ENCODE data around the gene SECISBP2.

The SECISBP2 gene

GRCh38 chr9:89367281-89367680 lies 49.0 kb downstream of the SECISBP2 start:
- no peaks in the 10 kb centered on the region for H3K9me2 ChIP-seq (replicated peaks; ENCODE audit: insufficient read depth, low read length)
- H3K79me2 ChIP-seq (ENCODE audit: insufficient read depth, low read length), result no peaks in the 10 kb centered on the region
- H3K9me3 ChIP-seq (ENCODE audit: insufficient read depth, low read length), result no peaks in the 10 kb centered on the region
- H3K27me3 ChIP-seq (ENCODE audit: low read length), result no peaks in the 10 kb centered on the region
- H2AFZ ChIP-seq (ENCODE audit: low read depth, low read length, severe bottlenecking), result no peak overlapping the region
- no peak overlapping the region for H3K9ac ChIP-seq (ENCODE audit: low read length)
- H3F3A ChIP-seq (ENCODE audit: insufficient read depth), result no peaks in the 10 kb centered on the region
- no peak overlapping the region for H3K4me3 ChIP-seq (ENCODE audit: insufficient read depth, low read length, poor library complexity, severe bottlenecking)
- TF ChIP-seq EZH2phosphoT487 (conservative IDR thresholded peaks at IDR 0.05; ENCODE audit: low read length) (no peak), CTCF (IDR thresholded peaks at IDR 0.05; ENCODE audit: insufficient read depth, low read length, poor library complexity, severe bottlenecking) (no peak)
- H3K4me2 ChIP-seq (ENCODE audit: low read depth, low read length, poor library complexity, severe bottlenecking), result no peak overlapping the region
- H3K36me3 ChIP-seq (ENCODE audit: low read length), result no peaks in the 10 kb centered on the region
- no peaks in the 10 kb centered on the region for H4K20me1 ChIP-seq (ENCODE audit: low read depth, low read length)
- H3K27ac ChIP-seq (ENCODE audit: low read depth, low read length), result no peak overlapping the region

GRCh38 chr9:89367726-89368437 lies 49.6 kb downstream of the SECISBP2 start:
- H3K4me2 ChIP-seq (ENCODE audit: low read depth, low read length, poor library complexity, severe bottlenecking), result no peak overlapping the region
- no peak overlapping the region for H3K4me3 ChIP-seq (ENCODE audit: insufficient read depth, low read length, poor library complexity, severe bottlenecking)
- no peaks in the 10 kb centered on the region for H4K20me1 ChIP-seq (ENCODE audit: low read depth, low read length)
- no peaks in the 10 kb centered on the region for H3K27me3 ChIP-seq (ENCODE audit: low read length)
- no peaks in the 10 kb centered on the region for H3K9me2 ChIP-seq (replicated peaks; ENCODE audit: insufficient read depth, low read length)
- H3K9me3 ChIP-seq (ENCODE audit: insufficient read depth, low read length), result no peaks in the 10 kb centered on the region
- no peaks in the 10 kb centered on the region for H3K36me3 ChIP-seq (ENCODE audit: low read length)
- no peak overlapping the region for H2AFZ ChIP-seq (ENCODE audit: low read depth, low read length, severe bottlenecking)
- H3F3A ChIP-seq (ENCODE audit: insufficient read depth), result no peaks in the 10 kb centered on the region
- no peak overlapping the region for H3K27ac ChIP-seq (ENCODE audit: low read depth, low read length)
- no peak for TF ChIP-seq EZH2phosphoT487 (conservative IDR thresholded peaks at IDR 0.05; ENCODE audit: low read length)
- no peak overlapping the region for H3K9ac ChIP-seq (ENCODE audit: low read length)
- H3K79me2 ChIP-seq (ENCODE audit: insufficient read depth, low read length), result no peaks in the 10 kb centered on the region

- Histone ChIP-seq H3K79me2 (ENCODE audit: insufficient read depth, low read length) (no peaks in the 10 kb centered on the region), H3K27me3 (ENCODE audit: low read length) (no peaks in the 10 kb centered on the region), H3K9me3 (ENCODE audit: insufficient read depth, low read length) (no peaks in the 10 kb centered on the region), H3K9ac (ENCODE audit: low read length) (no peak overlapping the region), H3K9me2 (replicated peaks; ENCODE audit: insufficient read depth, low read length) (no peaks in the 10 kb centered on the region), H3K4me3 (ENCODE audit: insufficient read depth, low read length, poor library complexity, severe bottlenecking) (no peak overlapping the region), H4K20me1 (ENCODE audit: low read depth, low read length) (no peaks in the 10 kb centered on the region), H3F3A (ENCODE audit: insufficient read depth) (no peaks in the 10 kb centered on the region), H2AFZ (ENCODE audit: low read depth, low read length, severe bottlenecking) (no peak overlapping the region), H3K4me2 (ENCODE audit: low read depth, low read length, poor library complexity, severe bottlenecking) (no peak overlapping the region), H3K36me3 (ENCODE audit: low read length) (no peaks in the 10 kb centered on the region), H3K27ac (ENCODE audit: low read depth, low read length) (no peak overlapping the region)
- TF ChIP-seq CTCF (IDR thresholded peaks at IDR 0.05; ENCODE audit: insufficient read depth, low read length, poor library complexity, severe bottlenecking) (no peak), EZH2phosphoT487 (conservative IDR thresholded peaks at IDR 0.05; ENCODE audit: low read length) (no peak)
Observed at GRCh38 chr9:89368550-89368949, 50.2 kb downstream of the SECISBP2 start.

- Histone ChIP-seq H3K9me2 (replicated peaks; ENCODE audit: insufficient read depth, low read length) (no peaks in the 10 kb centered on the region), H3K36me3 (ENCODE audit: low read length) (no peaks in the 10 kb centered on the region), H3K27me3 (ENCODE audit: low read length) (no peaks in the 10 kb centered on the region), H3K27ac (ENCODE audit: low read depth, low read length) (no peak overlapping the region), H4K20me1 (ENCODE audit: low read depth, low read length) (no peaks in the 10 kb centered on the region), H3K4me2 (ENCODE audit: low read depth, low read length, poor library complexity, severe bottlenecking) (no peak overlapping the region), H3K9me3 (ENCODE audit: insufficient read depth, low read length) (no peaks in the 10 kb centered on the region), H2AFZ (ENCODE audit: low read depth, low read length, severe bottlenecking) (no peak overlapping the region), H3K9ac (ENCODE audit: low read length) (no peak overlapping the region), H3K4me3 (ENCODE audit: insufficient read depth, low read length, poor library complexity, severe bottlenecking) (no peak overlapping the region), H3F3A (ENCODE audit: insufficient read depth) (no peaks in the 10 kb centered on the region), H3K79me2 (ENCODE audit: insufficient read depth, low read length) (no peaks in the 10 kb centered on the region)
- TF ChIP-seq CTCF (IDR thresholded peaks at IDR 0.05; ENCODE audit: insufficient read depth, low read length, poor library complexity, severe bottlenecking) (no peak), EZH2phosphoT487 (conservative IDR thresholded peaks at IDR 0.05; ENCODE audit: low read length) (no peak)
Observed at GRCh38 chr9:89368978-89369377, 50.7 kb downstream of the SECISBP2 start.

All from SU-DHL-6 (cell line).